ENCODE results near the gene METTL16.

The METTL16 gene

DNA sequence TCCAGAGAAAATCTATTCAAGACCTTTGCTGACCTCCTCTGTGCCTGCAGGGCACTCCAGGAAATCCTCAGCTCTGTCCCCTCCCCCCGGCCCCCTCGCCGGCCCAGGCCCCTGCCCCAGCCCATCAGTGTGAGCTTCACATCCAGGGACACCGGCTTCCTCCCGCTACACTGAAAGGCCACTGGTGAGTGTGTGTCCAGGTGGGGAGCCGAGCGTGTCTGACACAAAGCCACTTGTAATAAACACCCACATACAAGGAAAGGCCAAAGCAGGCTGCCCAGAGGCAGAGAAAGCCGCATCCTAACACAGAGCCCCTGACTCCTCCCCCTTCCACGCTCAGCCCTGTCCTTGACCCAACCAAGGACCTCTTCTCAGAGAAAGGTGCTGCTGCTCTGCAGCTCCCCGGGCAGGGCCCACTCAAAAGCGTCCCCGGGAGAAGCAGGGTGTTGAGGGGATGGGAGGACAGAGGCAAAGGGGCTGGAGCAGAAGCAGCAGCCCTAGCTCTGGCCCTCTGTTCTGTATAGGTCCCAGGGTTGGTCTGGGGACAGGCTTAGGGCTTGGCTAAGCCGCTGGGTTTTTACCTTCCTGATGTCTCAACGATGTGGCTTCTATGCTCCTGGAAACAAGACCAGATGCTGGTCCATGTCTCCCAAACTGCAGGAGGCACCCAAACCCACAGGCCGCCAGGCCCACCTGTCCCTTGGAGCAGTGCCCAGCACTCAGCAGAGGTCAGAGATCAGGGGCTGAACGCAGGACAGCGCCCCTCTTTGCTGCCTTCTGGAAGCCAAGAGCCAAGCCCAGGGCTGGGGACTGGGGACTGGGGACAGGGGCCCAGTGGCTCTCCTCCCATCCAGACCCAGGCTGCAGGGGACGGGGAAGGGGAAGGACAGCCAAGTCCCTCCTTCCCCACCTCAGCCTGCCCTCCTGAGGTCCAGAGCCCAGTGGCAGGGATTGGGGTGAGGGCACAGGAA is 126.2 kb downstream of the METTL16 start:
- no peak for TF ChIP-seq Cebpa-rat (IDR thresholded peaks at IDR 0.05)
- peaks cover 57% of the 10 kb centered on the region for H4K20me1 ChIP-seq
- no peak overlapping the region for H3K4me2 ChIP-seq
- peaks cover 77% of the 10 kb centered on the region for H3K36me3 ChIP-seq
- peaks cover 35% of the 10 kb centered on the region for H3K4me1 ChIP-seq
- H3K27ac ChIP-seq = 0 out of 2 replicates have a peak overlapping the region, but pooled peaks have one; percentile 26
- H3K27me3 ChIP-seq = no peaks in the 10 kb centered on the region
- H3K9ac ChIP-seq = peak overlapping the region; percentile 34; the same call in 1 of the 2 replicates
- H3K9me3 ChIP-seq = no peaks in the 10 kb centered on the region
- no peak overlapping the region for H3K4me3 ChIP-seq

DNA sequence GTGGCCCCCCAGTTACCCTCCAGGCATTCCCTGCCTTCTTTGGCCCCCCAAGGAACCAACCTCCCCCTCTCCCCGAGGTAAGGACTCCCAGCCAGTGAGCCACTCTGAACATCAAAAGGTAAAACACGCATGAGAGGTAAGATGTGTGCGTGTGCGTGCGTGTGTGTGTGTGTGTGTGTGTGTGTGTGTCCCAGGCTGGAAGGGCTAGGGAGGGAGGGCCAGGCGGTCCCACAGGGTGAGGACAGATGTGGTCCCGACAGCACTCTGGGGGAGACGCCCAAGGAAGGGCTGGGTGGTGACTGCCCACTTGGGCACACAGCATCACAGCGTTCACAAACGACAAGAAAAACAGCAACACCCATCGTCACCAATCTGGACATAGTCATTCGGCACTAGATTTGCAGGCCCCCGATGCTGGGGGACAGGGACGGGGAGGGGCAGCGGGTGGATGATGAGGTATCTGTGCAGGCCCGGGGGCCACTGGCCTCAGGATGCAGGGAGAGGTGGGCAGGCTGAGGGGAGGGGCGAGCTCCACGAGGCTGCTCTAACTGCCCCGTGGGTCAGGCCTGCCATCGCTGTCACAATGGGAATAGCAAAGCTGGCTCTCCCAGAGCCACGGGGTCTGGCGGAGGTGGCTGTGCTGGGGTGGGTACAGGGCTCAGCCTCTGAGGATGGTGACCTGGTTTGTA is 127.1 kb downstream of the METTL16 start:
- Histone ChIP-seq H3K9me3 (no peaks in the 10 kb centered on the region), H4K20me1 (peaks cover 48% of the 10 kb centered on the region), H3K4me3 (no peak overlapping the region), H3K9ac (no peak overlapping the region; the same call in 1 of the 2 replicates), H3K4me2 (no peak overlapping the region), H3K27ac (no peak overlapping the region), H3K36me3 (peaks cover 79% of the 10 kb centered on the region), H3K4me1 (peaks cover 29% of the 10 kb centered on the region), H3K27me3 (no peaks in the 10 kb centered on the region)
- no peak for TF ChIP-seq Cebpa-rat (IDR thresholded peaks at IDR 0.05)

- Histone ChIP-seq H3K9me3 (no peaks in the 10 kb centered on the region), H3K4me3 (no peak overlapping the region), H3K4me2 (0 out of 2 replicates have a peak overlapping the region, but pooled peaks have one; percentile 50), H3K9ac (no peak overlapping the region), H4K20me1 (peaks cover 41% of the 10 kb centered on the region), H3K4me1 (peaks cover 29% of the 10 kb centered on the region), H3K27ac (peak overlapping the region; percentile 38), H3K36me3 (peaks cover 80% of the 10 kb centered on the region), H3K27me3 (no peaks in the 10 kb centered on the region)
- TF ChIP-seq Cebpa-rat (IDR thresholded peaks at IDR 0.05) = no peak
These were observed 128.0 kb downstream of the METTL16 start for GRCh38 chr17:2383628-2384167.

DNA sequence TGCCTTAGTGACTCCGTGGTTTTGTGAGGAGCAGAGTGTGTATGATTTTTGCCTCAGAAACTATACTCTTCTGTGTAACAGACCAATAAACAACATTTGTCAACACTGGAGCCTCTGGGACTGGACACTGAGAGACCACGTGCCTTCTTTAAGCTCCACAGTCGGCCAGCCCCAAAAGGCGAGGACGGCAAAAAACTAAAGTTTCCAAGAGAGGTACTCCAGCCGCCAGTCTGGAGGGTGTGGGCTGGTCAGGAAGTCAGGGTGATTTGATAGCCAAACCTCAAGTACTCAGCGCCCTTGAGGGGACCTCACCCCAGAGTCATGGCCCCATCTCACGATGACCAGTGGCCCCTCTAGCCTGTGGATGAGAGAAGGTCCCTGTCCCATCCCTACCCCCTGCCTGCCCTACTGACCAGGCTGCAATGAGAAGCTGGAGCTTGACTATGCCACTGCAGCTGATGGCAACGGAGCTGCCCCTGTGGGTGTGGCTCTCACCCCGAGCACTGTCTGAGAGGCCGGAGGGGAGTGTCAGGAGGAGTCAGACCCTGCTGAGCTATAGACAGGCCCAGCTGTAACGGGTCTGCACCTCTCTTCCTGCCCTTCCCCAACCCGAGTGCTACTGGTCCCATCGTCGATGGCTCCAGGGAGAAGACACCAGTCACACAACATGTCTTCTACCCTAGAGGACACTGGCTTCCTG is 130.6 kb downstream of the METTL16 start:
- H3K36me3 ChIP-seq = peaks cover 81% of the 10 kb centered on the region

DNA sequence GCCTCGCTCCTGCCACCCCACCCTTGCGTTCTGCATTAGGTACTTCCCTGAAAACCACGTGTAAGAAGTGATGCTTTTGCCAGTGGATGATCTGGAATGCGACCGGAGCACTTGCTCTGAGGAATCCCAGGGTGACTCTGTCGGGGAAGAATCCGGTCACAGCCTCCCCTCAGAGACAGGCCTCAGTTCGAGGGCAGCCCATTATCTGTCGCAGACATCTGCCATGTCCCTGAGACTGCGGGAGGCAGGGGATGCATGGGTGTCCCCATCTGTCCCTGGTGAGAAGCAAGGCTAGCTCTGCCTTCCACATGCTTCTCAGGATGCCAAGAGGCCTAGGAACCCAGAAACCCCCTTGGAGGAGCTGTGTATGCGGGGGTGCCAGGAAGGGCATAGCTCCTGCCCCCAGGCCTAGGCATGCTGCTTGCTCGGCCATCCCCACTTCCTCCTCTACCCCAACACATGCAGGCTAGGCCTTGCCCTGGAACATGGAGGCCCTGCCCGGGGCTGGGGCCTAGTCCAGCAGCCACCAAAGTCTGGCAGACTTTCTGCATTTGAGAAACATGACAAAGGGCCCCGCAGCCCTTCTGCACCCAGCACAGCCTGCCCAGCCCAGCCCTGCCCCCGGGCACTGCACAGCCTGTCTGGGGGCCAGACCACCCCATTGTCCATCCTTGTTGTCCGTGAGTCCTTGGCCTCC is 131.3 kb downstream of the METTL16 start:
- peaks cover 21% of the 10 kb centered on the region for H3K4me1 ChIP-seq
- 0 out of 2 replicates have a peak overlapping the region, but pooled peaks have one; percentile 30 for H3K27ac ChIP-seq
- TF ChIP-seq Cebpa-rat (IDR thresholded peaks at IDR 0.05) = no peak
- no peaks in the 10 kb centered on the region for H3K9me3 ChIP-seq
- peaks cover 12% of the 10 kb centered on the region; the same call in 1 of the 2 replicates for H4K20me1 ChIP-seq
- H3K9ac ChIP-seq = 0 out of 2 replicates have a peak overlapping the region, but pooled peaks have one; percentile 6
- no peak overlapping the region for H3K4me3 ChIP-seq
- no peaks in the 10 kb centered on the region for H3K27me3 ChIP-seq
- no peak overlapping the region for H3K4me2 ChIP-seq
- peaks cover 81% of the 10 kb centered on the region for H3K36me3 ChIP-seq

More for the DNA sequence above, 130.6 kb downstream of the METTL16 start:
- Histone ChIP-seq H3K9me3 (no peaks in the 10 kb centered on the region), H4K20me1 (peaks cover 19% of the 10 kb centered on the region; the same call in 1 of the 2 replicates), H3K27ac (no peak overlapping the region), H3K27me3 (no peaks in the 10 kb centered on the region), H3K4me2 (no peak overlapping the region), H3K4me3 (no peak overlapping the region), H3K4me1 (peaks cover 25% of the 10 kb centered on the region), H3K9ac (0 out of 2 replicates have a peak overlapping the region, but pooled peaks have one; percentile 6)
- no peak for TF ChIP-seq Cebpa-rat (IDR thresholded peaks at IDR 0.05)

DNA sequence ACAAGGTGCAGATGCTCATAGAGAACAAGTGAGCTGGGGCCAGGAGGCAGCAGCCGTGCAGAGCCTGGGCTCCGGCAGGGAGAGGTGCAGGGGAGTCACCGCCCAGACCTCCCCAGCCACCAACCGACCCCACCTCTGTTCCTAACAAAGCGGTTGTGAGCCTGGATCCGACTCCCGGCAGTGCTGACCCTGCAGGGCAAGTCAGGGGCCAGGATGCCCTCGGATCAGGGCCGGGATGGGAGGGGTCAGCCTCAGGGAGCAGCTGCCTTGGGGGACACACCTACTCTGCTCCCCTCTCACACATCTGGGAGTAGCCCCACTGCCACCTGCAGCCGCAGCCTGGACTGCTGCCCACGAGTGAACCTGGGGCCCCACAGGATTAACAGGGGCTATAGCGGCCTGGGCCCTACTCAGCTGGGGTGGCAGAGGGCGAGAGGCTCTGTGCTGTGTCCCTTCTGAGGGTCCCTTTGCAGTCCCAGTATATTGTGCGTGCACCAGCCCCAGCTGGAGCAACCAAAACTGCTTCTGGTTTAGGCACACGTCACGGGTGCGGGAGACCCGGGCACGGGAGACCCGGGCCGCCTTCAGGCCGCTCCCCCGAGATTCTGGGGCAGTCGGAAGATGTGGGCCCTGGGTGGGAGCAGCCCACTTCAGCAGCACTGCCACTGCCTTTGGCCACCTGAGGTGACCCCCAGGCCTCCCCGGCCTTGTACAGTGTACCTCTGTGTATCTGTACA is 132.0 kb downstream of the METTL16 start:
- no peaks in the 10 kb centered on the region for H3K9me3 ChIP-seq
- H3K9ac ChIP-seq = no peak overlapping the region
- peaks cover 85% of the 10 kb centered on the region for H3K36me3 ChIP-seq
- no peaks in the 10 kb centered on the region for H3K27me3 ChIP-seq
- no peak for TF ChIP-seq Cebpa-rat (IDR thresholded peaks at IDR 0.05)
- no peak overlapping the region for H3K4me2 ChIP-seq
- H3K4me1 ChIP-seq = peaks cover 21% of the 10 kb centered on the region
- no peak overlapping the region for H3K27ac ChIP-seq
- no peak overlapping the region for H3K4me3 ChIP-seq
- peaks cover 12% of the 10 kb centered on the region; the same call in 1 of the 2 replicates for H4K20me1 ChIP-seq

GRCh38 chr17:2378905-2379304 is 132.8 kb downstream of the METTL16 start:
- TF ChIP-seq Cebpa-rat (IDR thresholded peaks at IDR 0.05) = no peak
- no peak overlapping the region for H3K4me3 ChIP-seq
- peaks cover 11% of the 10 kb centered on the region; the same call in 1 of the 2 replicates for H4K20me1 ChIP-seq
- no peak overlapping the region for H3K4me2 ChIP-seq
- H3K9ac ChIP-seq = no peak overlapping the region
- 0 out of 2 replicates have a peak overlapping the region, but pooled peaks have one; percentile 9 for H3K27ac ChIP-seq
- peaks cover 13% of the 10 kb centered on the region for H3K4me1 ChIP-seq
- H3K27me3 ChIP-seq = no peaks in the 10 kb centered on the region
- no peaks in the 10 kb centered on the region for H3K9me3 ChIP-seq
- H3K36me3 ChIP-seq = peaks cover 86% of the 10 kb centered on the region

DNA sequence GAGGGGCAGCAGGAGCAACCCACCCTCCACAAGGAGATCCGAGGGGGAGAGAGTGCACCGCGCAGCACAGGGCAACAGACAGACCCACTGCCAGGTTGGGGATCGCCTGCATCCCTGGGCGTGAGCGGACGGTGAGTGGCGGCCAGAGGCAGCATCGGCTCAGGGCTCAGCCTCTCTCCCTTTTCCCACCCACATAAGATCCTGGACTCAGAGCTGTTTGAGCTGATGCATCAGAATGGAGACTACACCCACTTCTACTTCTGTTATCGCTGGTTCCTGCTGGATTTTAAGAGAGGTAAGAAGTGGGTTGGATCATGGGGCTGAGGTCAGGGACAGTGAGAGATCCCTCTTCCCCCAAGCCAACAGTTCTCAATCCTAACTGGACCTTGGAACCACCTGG is 134.0 kb downstream of the METTL16 start:
- Histone ChIP-seq H3K9me3 (no peaks in the 10 kb centered on the region), H3K27ac (no peak overlapping the region), H3K4me2 (no peak overlapping the region), H3K36me3 (peaks cover 89% of the 10 kb centered on the region), H3K27me3 (no peaks in the 10 kb centered on the region), H3K4me3 (no peak overlapping the region), H3K9ac (no peak overlapping the region), H3K4me1 (peaks cover under 1% of the 10 kb centered on the region), H4K20me1 (no peaks in the 10 kb centered on the region)
- TF ChIP-seq Cebpa-rat (IDR thresholded peaks at IDR 0.05) = no peak

Measured in BLaER1 (cell line).